HG02852 (cell line): ENCODE results near the gene DCAF4.

Source experiments
- ATAC-seq: cut with Tn5 transposase; IDR thresholded peaks from one replicate; pipeline ENCODE4 v1.9.1; 2021; ENCODE audit warnings: mild to moderate bottlenecking, moderate library complexity; ENCODE audit not compliant: unreplicated experiment

The DCAF4 gene

GRCh38 chr14:72926292-72927028, at the start of gene DCAF4:
Gene DCAF4 (plus strand): TSS chr14:72926464. CDS start chr14:72937979, 11,515 bp downstream.
- peak; percentile 96 for ATAC-seq

- no peak for ATAC-seq
These were observed 49.6 kb upstream of the DCAF4 start for GRCh38 chr14:72876710-72877063.

GRCh38 chr14:72878746-72879145, 47.5 kb upstream of the DCAF4 start:
- ATAC-seq: no peak

GRCh38 chr14:72879431-72879830, 46.8 kb upstream of the DCAF4 start:
- ATAC-seq: no peak

GRCh38 chr14:72880164-72880563, 46.1 kb upstream of the DCAF4 start:
- no peak for ATAC-seq

- ATAC-seq: no peak
These were observed 45.4 kb upstream of the DCAF4 start for GRCh38 chr14:72880820-72881219.

GRCh38 chr14:72881543-72881942, 44.7 kb upstream of the DCAF4 start:
- ATAC-seq: no peak

GRCh38 chr14:72882047-72882446, 44.2 kb upstream of the DCAF4 start:
- ATAC-seq: no peak

- ATAC-seq: no peak
These were observed 43.8 kb upstream of the DCAF4 start for GRCh38 chr14:72882463-72882862.

- ATAC-seq: no peak
These were observed 43.2 kb upstream of the DCAF4 start for GRCh38 chr14:72883109-72883508.

GRCh38 chr14:72883961-72884360, 42.3 kb upstream of the DCAF4 start:
- ATAC-seq: peak; percentile 47

GRCh38 chr14:72884386-72884785, 41.9 kb upstream of the DCAF4 start:
- ATAC-seq: no peak

GRCh38 chr14:72887514-72887913, 38.8 kb upstream of the DCAF4 start:
- ATAC-seq: no peak

- no peak for ATAC-seq
These were observed 38.1 kb upstream of the DCAF4 start for GRCh38 chr14:72888192-72888591.

GRCh38 chr14:72888636-72889201, 37.5 kb upstream of the DCAF4 start:
- no peak for ATAC-seq

- no peak for ATAC-seq
These were observed 36.9 kb upstream of the DCAF4 start for GRCh38 chr14:72889366-72889765.

GRCh38 chr14:72891666-72892102, 34.6 kb upstream of the DCAF4 start:
- no peak for ATAC-seq

GRCh38 chr14:72892103-72892878, 34.0 kb upstream of the DCAF4 start:
- no peak for ATAC-seq

- peak; percentile 10 for ATAC-seq
These were observed 33.2 kb upstream of the DCAF4 start for GRCh38 chr14:72892879-72893635.

- ATAC-seq: peak; percentile 97
These were observed 32.5 kb upstream of the DCAF4 start, which contains the start of gene DPF3 for GRCh38 chr14:72893636-72894322. Gene DPF3 (minus strand): TSS chr14:72894101. CDS start chr14:72894088, 13 bp downstream.

- ATAC-seq: no peak
These were observed 32.0 kb upstream of the DCAF4 start for GRCh38 chr14:72894323-72894622.
